K562 (cell line): ENCODE measurements around the gene CCDC69. TPM values are rescaled to one million over a fixed set of nuclear protein-coding genes. Genes with fewer than 3 reads are reported as not detected.
A peak's percentile ranks its signal among the peaks of the same experiment; 100 is the strongest.

Source experiments
- ATAC-seq: fragments of 200-7000 bp; cut with Tn5 transposase; 3 replicates; pipeline ENCODE4 v1.9.1; 2020; ENCODE audit warnings: moderate library complexity
- BruUV-seq: library from RNA; stranded (reverse); fragments of 400-500 nt; replicated peaks from 2 replicates; lab custom pipeline; 2021; lab: Mats Ljungman, UMichigan
- CTCF ChIA-PET: fragments of 300-600 bp; formaldehyde crosslinking; extraction: SDS; loops from one replicate; lab custom pipeline; 2021; ENCODE audit warnings: low intra/inter-chr PET ratio; lab: Yijun Ruan, JAX
- POLR2A ChIA-PET: fragments of 300-600, 350-650 bp; sonication (Branson Sonifier 250); formaldehyde crosslinking; extraction: SDS; loops from one replicate; lab custom pipeline; 2021; ENCODE audit warnings: antibody characterized with exemption, inconsistent platforms; lab: Yijun Ruan, JAX
- DNase-seq, 4 experiments: peaks; one replicate each; pipeline versions ENCODE4 v3.0.0 to v3.0.0-alpha.2; 2011 to 2018; ENCODE audit warnings: low spot score in 3 of 4, mixed read lengths in 3 of 4; ENCODE audit errors: extremely low read depth in 1 of 4
- FAIRE-seq: peaks from 2 replicates; lab custom pipeline; 2011; peaks lifted over from hg19 to GRCh38; lab: Jason Lieb, UNC
- H2AFZ ChIP-seq: 2 replicates; pipeline ENCODE4 v1.6.0; 2011; ENCODE audit warnings: low read depth, low read length, control low read depth, inconsistent platforms
- H3K27ac ChIP-seq: fragments of 200-600 bp; 3 replicates; pipeline ENCODE4 v1.8.0; 2011; ENCODE audit warnings: low read depth, mild to moderate bottlenecking, control low read depth, inconsistent platforms, low read length, moderate library complexity, mixed read lengths; ENCODE audit errors: extremely low read depth
- H3K27me3 ChIP-seq, 2 experiments: fragments of 300-600 bp in 1 of 2; 2 replicates in 1 of 2; 3 replicates in 1 of 2; pipeline versions ENCODE4 v1.6.0 to v1.8.0; 2011; ENCODE audit warnings: inconsistent platforms in 2 of 2, low read length in 2 of 2, mild to moderate bottlenecking in 1 of 2, mixed read lengths in 1 of 2, moderate library complexity in 1 of 2; ENCODE audit not compliant: control insufficient read depth in 2 of 2, insufficient read depth in 2 of 2
- H3K36me3 ChIP-seq: fragments of 300-600 bp; 3 replicates; pipeline ENCODE4 v1.8.0; 2011; ENCODE audit warnings: mild to moderate bottlenecking, low read length, inconsistent platforms; ENCODE audit not compliant: control insufficient read depth, insufficient read depth
- H3K4me1 ChIP-seq, 2 experiments: fragments of 200-600 bp in 1 of 2; replicated peaks in 1 of 2; 2 replicates in 1 of 2; 3 replicates in 1 of 2; pipeline versions ENCODE4 v1.5.1 to v1.8.0; 2011; ENCODE audit warnings: inconsistent platforms in 2 of 2, low read length in 2 of 2, mild to moderate bottlenecking in 1 of 2, mixed read lengths in 1 of 2, moderate library complexity in 1 of 2; ENCODE audit not compliant: control insufficient read depth in 2 of 2, insufficient read depth in 2 of 2
- H3K4me2 ChIP-seq: 2 replicates; pipeline ENCODE4 v1.6.1; 2011; ENCODE audit warnings: low read length, control low read depth, inconsistent platforms, mixed read lengths; ENCODE audit not compliant: insufficient read depth
- H3K4me3 ChIP-seq: fragments of 200-600 bp; sonication (generic), shearing (Covaris generic); 2 replicates; pipeline ENCODE4 v1.5.1; 2016; ENCODE audit warnings: control low read depth, inconsistent platforms
- H3K79me2 ChIP-seq: fragments of 200-600 bp; 3 replicates; pipeline ENCODE4 v1.8.0; 2011; ENCODE audit warnings: low read length, inconsistent platforms; ENCODE audit not compliant: control insufficient read depth, insufficient read depth
- H3K9ac ChIP-seq, 2 experiments: 2 replicates each; pipeline versions ENCODE4 v1.6.0 to v1.6.1; 2011; ENCODE audit warnings: low read depth in 2 of 2, low read length in 2 of 2, control low read depth in 1 of 2, inconsistent platforms in 1 of 2, mild to moderate bottlenecking in 1 of 2, mixed read lengths in 1 of 2; ENCODE audit not compliant: insufficient read depth in 1 of 2
- H3K9me1 ChIP-seq: one replicate; pipeline ENCODE4 v1.6.0; 2011; ENCODE audit warnings: inconsistent platforms, mild to moderate bottlenecking, low read length, moderate library complexity; ENCODE audit not compliant: control insufficient read depth, insufficient read depth
- H3K9me3 ChIP-seq: replicated peaks from 2 replicates; pipeline ENCODE4 v1.5.1; 2011; ENCODE audit warnings: low read depth, low read length, inconsistent platforms; ENCODE audit not compliant: control insufficient read depth, insufficient read depth
- H4K20me1 ChIP-seq: replicated peaks from 2 replicates; pipeline ENCODE4 v1.6.1; 2011; ENCODE audit warnings: low read length, inconsistent platforms, mixed read lengths; ENCODE audit not compliant: control insufficient read depth, insufficient read depth
- CBX3 ChIP-seq, 2 experiments: IDR thresholded peaks; 1 replicate in 1 of 2; 2 replicates in 1 of 2; pipeline ENCODE4 v1.6.1; 2012; ENCODE audit warnings: inconsistent platforms in 2 of 2, low read length in 2 of 2, borderline replicate concordance in 1 of 2, control low read depth in 1 of 2
- CEBPB ChIP-seq: fragments of 450-650 bp; IDR thresholded peaks from 2 replicates; pipeline ENCODE4 v1.6.1; 2016; ENCODE audit warnings: missing genetic modification characterization, missing compliant biosample characterization
- CEBPG ChIP-seq, 3 experiments: fragments of 200-800 bp in 1 of 3; sonication (Bioruptor generic) in 1 of 3; sonication (generic) in 1 of 3; formaldehyde crosslinking in 1 of 3; IDR thresholded peaks in 2 of 3; conservative IDR thresholded peaks in 1 of 3; 2 replicates each; pipeline versions ENCODE4 v1.6.1 to v1.8.0; 2016 to 2022; ENCODE audit warnings: missing compliant biosample characterization in 2 of 3, missing genetic modification characterization in 2 of 3, mild to moderate bottlenecking in 1 of 3, missing genetic modification reagents in 1 of 3
- DMBX1 ChIP-seq: fragments of 250-450 bp; sonication (Bioruptor Pico); IDR thresholded peaks from 2 replicates; pipeline ENCODE4 v1.8.0; 2022; ENCODE audit warnings: inconsistent platforms, mild to moderate bottlenecking, moderate library complexity, borderline replicate concordance
- EGR1 ChIP-seq: fragments of 450-650 bp; conservative IDR thresholded peaks from 2 replicates; pipeline ENCODE4 v1.6.1; 2017; ENCODE audit warnings: mild to moderate bottlenecking
- MTA1 ChIP-seq: fragments of 450-650 bp; IDR thresholded peaks from 2 replicates; pipeline ENCODE4 v1.6.1; 2017; ENCODE audit warnings: borderline replicate concordance
- SREBF1 ChIP-seq: fragments of 150-350 bp; IDR thresholded peaks from 2 replicates; pipeline ENCODE4 v1.6.1; 2014; ENCODE audit warnings: antibody characterized with exemption, low read depth, low read length, borderline replicate concordance
- TGIF2 ChIP-seq: sonication (generic); formaldehyde crosslinking; IDR thresholded peaks from 2 replicates; pipeline ENCODE4 v1.8.1; 2022; ENCODE audit warnings: mild to moderate bottlenecking, missing genetic modification reagents, moderate library complexity
- ZNF324 ChIP-seq: fragments of 250-450 bp; sonication (Bioruptor Pico); IDR thresholded peaks from 2 replicates; pipeline ENCODE4 v1.4.0; 2020; ENCODE audit warnings: mild to moderate bottlenecking
- ZNF707 ChIP-seq: fragments of 250-450 bp; sonication (Bioruptor Pico); conservative IDR thresholded peaks from 2 replicates; pipeline ENCODE4 v1.8.0; 2022; ENCODE audit warnings: inconsistent platforms, mild to moderate bottlenecking, moderate library complexity
- WGBS: fragments of 100-300 bp; shearing (Covaris generic); methylation state at CpG from one replicate; pipeline ENCODE4 v1.1.6; 2016; ENCODE audit warnings: low coverage, mixed read lengths; ENCODE audit not compliant: insufficient coverage; ENCODE audit errors: missing lambda C conversion rate; 5-methylcytosine and 5-hydroxymethylcytosine counted together
- in situ Hi-C: fragments of 300-500 bp; cut with MboI; formaldehyde crosslinking; loops from 4 replicates; pipeline ENCODE4 v1.15.0; 2018; ENCODE audit warnings: inconsistent platforms, mixed read lengths
- intact Hi-C: fragments of 100-400 bp; cut with micrococcal nuclease; formaldehyde crosslinking; loops from 2 replicates; pipeline ENCODE4 v1.14.2; 2022
- polyA plus RNA-seq, 8 experiments: library from polyadenylated mRNA; depleted of rRNA in 4 of 8; stranded (reverse) in 5 of 8; unstranded in 3 of 8; fragments of >200 nt; fragmentation: Nextera tagmentation in 2 of 8; fragmentation: Illumina TruSeq in 1 of 8; extraction: Ambion mirVana in 2 of 8; extraction: Trizol in 1 of 8; gene quantifications; 2 replicates each; pipeline versions ENCODE4 v1.2.1 to v1.2.3, GENCODE V29; 2011 to 2014; ENCODE audit warnings: inconsistent platforms in 1 of 8, missing spikeins in 1 of 8
- total RNA-seq, 7 experiments: library from RNA; depleted of rRNA in 6 of 7; stranded (reverse); fragments of >200 nt in 6 of 7; fragmentation: Illumina TruSeq in 2 of 7; extraction: Trizol in 2 of 7; gene quantifications; 2 replicates each; pipeline versions ENCODE4 v1.2.1 to v1.2.3, GENCODE V29; 2011 to 2021; ENCODE audit warnings: low replicate concordance in 1 of 7

CCDC69 gene
- total and polyA plus RNA-seq, 9 of the 15 experiments (the other 6 are each of a cell fraction or from before 2014, with no cell fraction given), result 0.65 to 12.2 (median 7.6) TPM

GRCh38 chr5:151195622-151196021 is 28.3 kb downstream of the CCDC69 start:
- no peaks in the 10 kb centered on the region for H3K79me2 ChIP-seq
- no peaks in the 10 kb centered on the region for H4K20me1 ChIP-seq
- no peaks in the 10 kb centered on the region for H3K9me1 ChIP-seq
- no peak overlapping the region for H3K4me3 ChIP-seq
- no peaks in the 10 kb centered on the region for H3K36me3 ChIP-seq
- no peak for ATAC-seq
- no peak overlapping the region for H3K4me2 ChIP-seq
- 43% methylated on average over 2 of the region's 5 CpGs for WGBS
- DNase-seq, result no peak
- H3K9me3 ChIP-seq, result peaks cover 3% of the 10 kb centered on the region; the same call in 1 of the 2 replicates
- no peak overlapping the region for H3K27ac ChIP-seq
- TF ChIP-seq MTA1 (no peak), CEBPB (tag) (peak; percentile 40), EGR1 (peak; percentile 91), CEBPG (CRISPR knock-in tag; IDR thresholded peaks at IDR 0.05) (no peak), CEBPG (tag; conservative IDR thresholded peaks at IDR 0.05 in 1 of 2, IDR thresholded peaks at IDR 0.05 in 1 of 2) (0 out of 4 replicates have a peak, but pooled peaks of 1 of the 2 experiments have one; percentile 29)
- TF ChIP-seq, all 486 proteins: peak for 3
- ChIA-PET CTCF (no interaction called here), POLR2A (no interaction called here)
- Histone ChIP-seq H3K9ac (no peak overlapping the region), H3K4me1 (no peaks in the 10 kb centered on the region), H2AFZ (no peak overlapping the region), H3K27me3 (no peaks in the 10 kb centered on the region)
- intact Hi-C loops, result no loop called here
- no peak for FAIRE-seq
- in situ Hi-C loops, result no loop called here
- BruUV-seq, result no TSS peak

- Histone ChIP-seq H3K4me1 (no peaks in the 10 kb centered on the region), H3K27me3 (no peaks in the 10 kb centered on the region), H3K9ac (no peak overlapping the region), H3K36me3 (no peaks in the 10 kb centered on the region), H3K79me2 (no peaks in the 10 kb centered on the region), H2AFZ (no peak overlapping the region), H3K27ac (no peak overlapping the region), H3K4me2 (no peak overlapping the region), H3K4me3 (no peak overlapping the region), H4K20me1 (no peaks in the 10 kb centered on the region), H3K9me1 (no peaks in the 10 kb centered on the region), H3K9me3 (peaks cover 3% of the 10 kb centered on the region)
- FAIRE-seq, result no peak
- CTCF ChIA-PET, result no interaction called here
- POLR2A ChIA-PET, result no interaction called here
- TF ChIP-seq ZNF707 (CRISPR knock-in tag) (0 out of 2 replicates have a peak, but pooled peaks have one; percentile 48), TGIF2 (CRISPR knock-in tag) (no peak), SREBF1 (no peak), CBX3 (IDR thresholded peaks at IDR 0.05; ENCODE audit: borderline replicate concordance in 1 of 2, low read length in 2 of 2) (peak in 1 of 2 experiments; percentile 72; a peak in 1 of 3 replicates), DMBX1 (no peak), ZNF324 (CRISPR knock-in tag) (peak; percentile 96)
- BruUV-seq, result no TSS peak
- no peak for DNase-seq
- in situ Hi-C loops, result no loop called here
- intact Hi-C loops, result no loop called here
- ATAC-seq, result no peak
These were observed 31.3 kb downstream of the CCDC69 start for GRCh38 chr5:151192626-151193025.
